Gastrocnemius medialis (tissue), 4 donors: ENCODE measurements around the gene SYNDIG1L.

Experiments used
- POLR2A ChIP-seq, 2 donors: fragments of 450-650 bp; IDR thresholded peaks; one replicate each; pipeline ENCODE4 v1.6.1; 2017; ENCODE audit warnings: antibody characterized with exemption in 2 of 2, mild to moderate bottlenecking in 2 of 2, moderate library complexity in 2 of 2
- TF ChIP-seq, protein P1 (sequence below), 5 experiments: fragments of 450-650 bp in 3 of 5; fragments of 200-600 bp in 2 of 5; sonication (generic) in 2 of 5; IDR thresholded peaks in 4 of 5; conservative IDR thresholded peaks in 1 of 5; 1 replicate in 4 of 5; 2 replicates in 1 of 5; pipeline ENCODE4 v1.5.1; 2016 to 2019; ENCODE audit warnings: antibody characterized with exemption in 5 of 5, mild to moderate bottlenecking in 3 of 5, moderate library complexity in 3 of 5

DNA sequence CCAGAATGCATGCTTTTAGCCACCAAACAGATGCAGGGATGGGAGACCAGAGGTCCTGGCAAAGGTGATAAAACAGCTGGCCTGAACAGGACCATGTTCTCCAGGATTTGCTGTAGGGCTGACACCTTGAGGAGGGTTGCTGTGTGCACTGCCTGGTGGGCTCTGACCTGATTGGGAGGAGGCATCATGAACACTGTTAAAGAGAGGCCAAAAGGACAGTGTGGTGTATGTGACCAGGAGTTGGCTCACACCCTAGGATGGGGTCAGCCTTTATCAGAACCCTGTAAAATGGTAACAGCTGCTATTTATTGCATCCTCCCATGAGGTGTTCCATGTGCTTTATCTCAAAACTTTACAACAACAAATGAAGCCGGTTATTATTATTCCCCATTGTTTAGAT is 8.8 kb downstream of the SYNDIG1L start:
- TF ChIP-seq, protein P1, sequence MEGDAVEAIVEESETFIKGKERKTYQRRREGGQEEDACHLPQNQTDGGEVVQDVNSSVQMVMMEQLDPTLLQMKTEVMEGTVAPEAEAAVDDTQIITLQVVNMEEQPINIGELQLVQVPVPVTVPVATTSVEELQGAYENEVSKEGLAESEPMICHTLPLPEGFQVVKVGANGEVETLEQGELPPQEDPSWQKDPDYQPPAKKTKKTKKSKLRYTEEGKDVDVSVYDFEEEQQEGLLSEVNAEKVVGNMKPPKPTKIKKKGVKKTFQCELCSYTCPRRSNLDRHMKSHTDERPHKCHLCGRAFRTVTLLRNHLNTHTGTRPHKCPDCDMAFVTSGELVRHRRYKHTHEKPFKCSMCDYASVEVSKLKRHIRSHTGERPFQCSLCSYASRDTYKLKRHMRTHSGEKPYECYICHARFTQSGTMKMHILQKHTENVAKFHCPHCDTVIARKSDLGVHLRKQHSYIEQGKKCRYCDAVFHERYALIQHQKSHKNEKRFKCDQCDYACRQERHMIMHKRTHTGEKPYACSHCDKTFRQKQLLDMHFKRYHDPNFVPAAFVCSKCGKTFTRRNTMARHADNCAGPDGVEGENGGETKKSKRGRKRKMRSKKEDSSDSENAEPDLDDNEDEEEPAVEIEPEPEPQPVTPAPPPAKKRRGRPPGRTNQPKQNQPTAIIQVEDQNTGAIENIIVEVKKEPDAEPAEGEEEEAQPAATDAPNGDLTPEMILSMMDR (IDR thresholded peaks at IDR 0.05 in 4 of 5, conservative IDR thresholded peaks at IDR 0.05 in 1 of 5) = no peak
- no peak for TF ChIP-seq POLR2A (IDR thresholded peaks at IDR 0.05)
